Measurements from ENCODE around the gene C1QTNF4. TPM values are rescaled to one million over a fixed set of nuclear protein-coding genes. Genes with fewer than 3 reads are reported as not detected.

The C1QTNF4 gene
- total RNA-seq, 1 experiment from 2014 or later: 5.7 TPM

GRCh38 chr11:47572715-47573255, 21.4 kb downstream of the C1QTNF4 start:
- H3K36me3 Mint-ChIP-seq (ENCODE audit: insufficient read depth in 1 of 3, low read depth in 3 of 3): peaks cover 21 to 87% (median 79%) of the 10 kb centered on the region in 3 experiments
- no peak overlapping the region for H3K4me2 ChIP-seq (ENCODE audit: insufficient read depth, insufficient read length, low read length)
- no CpG with 5 or more reads among the region's 8 CpGs for WGBS (ENCODE audit: extremely low coverage, insufficient read length, low lambda C conversion rate)

More at GRCh38 chr11:47572715-47573255, 21.4 kb downstream of the C1QTNF4 start:
- Histone ChIP-seq H3K23me2 (ENCODE audit: insufficient read length, low read depth, low read length, poor library complexity, severe bottlenecking) (no peaks in the 10 kb centered on the region), H3K18ac (ENCODE audit: insufficient read length, low read depth, low read length) (no peak overlapping the region), H3K14ac (ENCODE audit: insufficient read depth, low read length) (no peak overlapping the region), H3K4ac (ENCODE audit: low read depth, low read length) (no peak overlapping the region), H3K27ac (ENCODE audit: insufficient read length, low read depth, low read length) (no peak overlapping the region), H4K20me1 (ENCODE audit: control insufficient read depth, insufficient read depth, insufficient read length) (no peaks in the 10 kb centered on the region), H4K5ac (ENCODE audit: insufficient read length, low read depth, low read length) (no peak overlapping the region), H3K9me3 (ENCODE audit: control insufficient read depth, low read depth, low read length) (no peaks in the 10 kb centered on the region), H3K23ac (ENCODE audit: insufficient read length, low read depth, low read length) (no peak overlapping the region), H2BK12ac (ENCODE audit: insufficient read length, low read depth, low read length) (no peak overlapping the region), H2AFZ (ENCODE audit: low read length) (no peak overlapping the region), H2BK15ac (ENCODE audit: low read depth, low read length) (no peak overlapping the region), H2BK20ac (ENCODE audit: low read depth, low read length, poor library complexity, severe bottlenecking) (no peak overlapping the region), H2BK5ac (ENCODE audit: insufficient read length, low read length) (no peak overlapping the region), H4K8ac (replicated peaks; ENCODE audit: insufficient read length, low read depth, low read length) (no peak overlapping the region), H3K56ac (ENCODE audit: insufficient read length, low read depth, low read length) (no peak overlapping the region), H4K91ac (ENCODE audit: insufficient read length, low read depth, low read length) (no peak overlapping the region), H3K4me1 (ENCODE audit: insufficient read depth, low read length) (peaks cover 1% of the 10 kb centered on the region; the same call in 1 of the 2 replicates), H2AK5ac (ENCODE audit: insufficient read length, low read length) (no peak overlapping the region), H3K27me3 (ENCODE audit: insufficient read depth, low read length) (no peaks in the 10 kb centered on the region), H2BK120ac (ENCODE audit: low read depth, low read length, poor library complexity, severe bottlenecking) (no peak overlapping the region), H3K79me2 (ENCODE audit: insufficient read depth, low read length) (no peaks in the 10 kb centered on the region; the same call in 1 of the 2 replicates), H3K9ac (ENCODE audit: extremely low read depth, insufficient read length, low read length) (no peak overlapping the region), H3T11ph (ENCODE audit: low read length) (no peak overlapping the region), H3K79me1 (ENCODE audit: insufficient read depth, low read depth, low read length, poor library complexity, severe bottlenecking) (peaks cover 3% of the 10 kb centered on the region)
- no peak for DNase-seq
- no peak overlapping the region for H3K27ac Mint-ChIP-seq
- no peak for TF ChIP-seq CTCF (conservative IDR thresholded peaks at IDR 0.05)
- H3K4me3 Mint-ChIP-seq: no peak overlapping the region
- no peaks in the 10 kb centered on the region for H3K27me3 Mint-ChIP-seq (ENCODE audit: low read depth)
- H3K9me3 Mint-ChIP-seq: no peaks in the 10 kb centered on the region
- peaks cover 4 to 8% of the 10 kb centered on the region in 2 experiments for H3K4me1 Mint-ChIP-seq

Measured in H9 (cell line).